Measurements from ENCODE around the gene SIGLEC7. TPM values are rescaled to one million over a fixed set of nuclear protein-coding genes. Genes with fewer than 3 reads are reported as not detected.

Gene SIGLEC7
- total and polyA plus RNA-seq, 4 donors, result 2.1 to 29.3 (median 9.8) TPM

GRCh38 chr19:51128227-51128626 is 13.9 kb upstream of the SIGLEC7 start:
- H3K9ac ChIP-seq (ENCODE audit: insufficient read depth in 1 of 2, low read length in 2 of 2), result no peak overlapping the region

GRCh38 chr19:51129716-51130115 is 12.4 kb upstream of the SIGLEC7 start:
- Histone ChIP-seq H3K36me3 (ENCODE audit: control insufficient read depth in 4 of 4, insufficient read depth in 4 of 4, low read length in 4 of 4) (no peaks in the 10 kb centered on the region), H3K4me1 (ENCODE audit: control insufficient read depth in 5 of 5, insufficient read depth in 5 of 5, low read length in 5 of 5) (peaks cover 0 to 28% (median 17%) of the 10 kb centered on the region in 5 donors), H3K27ac (ENCODE audit: low read depth in 1 of 2, low read length in 1 of 2) (no peak overlapping the region), H3K9ac (ENCODE audit: insufficient read depth in 1 of 2, low read length in 2 of 2) (no peak overlapping the region), H3K9me3 (ENCODE audit: control insufficient read depth in 4 of 4, insufficient read depth in 3 of 4, low read length in 3 of 4) (no peaks in the 10 kb centered on the region), H3K4me3 (no peak overlapping the region), H3K27me3 (ENCODE audit: control insufficient read depth in 3 of 3, insufficient read depth in 3 of 3, low read length in 2 of 3) (no peaks in the 10 kb centered on the region)
- TF ChIP-seq, protein P1, sequence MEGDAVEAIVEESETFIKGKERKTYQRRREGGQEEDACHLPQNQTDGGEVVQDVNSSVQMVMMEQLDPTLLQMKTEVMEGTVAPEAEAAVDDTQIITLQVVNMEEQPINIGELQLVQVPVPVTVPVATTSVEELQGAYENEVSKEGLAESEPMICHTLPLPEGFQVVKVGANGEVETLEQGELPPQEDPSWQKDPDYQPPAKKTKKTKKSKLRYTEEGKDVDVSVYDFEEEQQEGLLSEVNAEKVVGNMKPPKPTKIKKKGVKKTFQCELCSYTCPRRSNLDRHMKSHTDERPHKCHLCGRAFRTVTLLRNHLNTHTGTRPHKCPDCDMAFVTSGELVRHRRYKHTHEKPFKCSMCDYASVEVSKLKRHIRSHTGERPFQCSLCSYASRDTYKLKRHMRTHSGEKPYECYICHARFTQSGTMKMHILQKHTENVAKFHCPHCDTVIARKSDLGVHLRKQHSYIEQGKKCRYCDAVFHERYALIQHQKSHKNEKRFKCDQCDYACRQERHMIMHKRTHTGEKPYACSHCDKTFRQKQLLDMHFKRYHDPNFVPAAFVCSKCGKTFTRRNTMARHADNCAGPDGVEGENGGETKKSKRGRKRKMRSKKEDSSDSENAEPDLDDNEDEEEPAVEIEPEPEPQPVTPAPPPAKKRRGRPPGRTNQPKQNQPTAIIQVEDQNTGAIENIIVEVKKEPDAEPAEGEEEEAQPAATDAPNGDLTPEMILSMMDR (IDR thresholded peaks at IDR 0.05; ENCODE audit: control extremely low read depth, extremely low read depth), result no peak
- ATAC-seq (ENCODE audit: insufficient read depth, low FRiP score) (no peak), DNase-seq (no peak)
- 91 to 95% methylated on average over 8 of the region's 8 CpGs for WGBS, 2 donors

More at GRCh38 chr19:51128227-51128626, 13.9 kb upstream of the SIGLEC7 start:
- DNase-seq, result no peak
- no peak overlapping the region for H3K4me3 ChIP-seq
- no peaks in the 10 kb centered on the region for H3K9me3 ChIP-seq (ENCODE audit: control insufficient read depth in 4 of 4, insufficient read depth in 3 of 4, low read length in 3 of 4)
- TF ChIP-seq, protein P1 (IDR thresholded peaks at IDR 0.05; ENCODE audit: control extremely low read depth, extremely low read depth), result no peak
- H3K36me3 ChIP-seq (ENCODE audit: control insufficient read depth in 4 of 4, insufficient read depth in 4 of 4, low read length in 4 of 4), result no peaks in the 10 kb centered on the region
- H3K27ac ChIP-seq (ENCODE audit: low read depth in 1 of 2, low read length in 1 of 2), result peak overlapping the region in 1 of 2 donors; percentile 22
- no peak for ATAC-seq (ENCODE audit: insufficient read depth, low FRiP score)
- WGBS, 2 donors, result 87 to 90% methylated on average over 7 of the region's 7 CpGs
- H3K4me1 ChIP-seq (ENCODE audit: control insufficient read depth in 5 of 5, insufficient read depth in 5 of 5, low read length in 5 of 5), result peaks cover 0 to 28% (median 17%) of the 10 kb centered on the region in 5 donors
- H3K27me3 ChIP-seq (ENCODE audit: control insufficient read depth in 3 of 3, insufficient read depth in 3 of 3, low read length in 2 of 3), result no peaks in the 10 kb centered on the region

DNA sequence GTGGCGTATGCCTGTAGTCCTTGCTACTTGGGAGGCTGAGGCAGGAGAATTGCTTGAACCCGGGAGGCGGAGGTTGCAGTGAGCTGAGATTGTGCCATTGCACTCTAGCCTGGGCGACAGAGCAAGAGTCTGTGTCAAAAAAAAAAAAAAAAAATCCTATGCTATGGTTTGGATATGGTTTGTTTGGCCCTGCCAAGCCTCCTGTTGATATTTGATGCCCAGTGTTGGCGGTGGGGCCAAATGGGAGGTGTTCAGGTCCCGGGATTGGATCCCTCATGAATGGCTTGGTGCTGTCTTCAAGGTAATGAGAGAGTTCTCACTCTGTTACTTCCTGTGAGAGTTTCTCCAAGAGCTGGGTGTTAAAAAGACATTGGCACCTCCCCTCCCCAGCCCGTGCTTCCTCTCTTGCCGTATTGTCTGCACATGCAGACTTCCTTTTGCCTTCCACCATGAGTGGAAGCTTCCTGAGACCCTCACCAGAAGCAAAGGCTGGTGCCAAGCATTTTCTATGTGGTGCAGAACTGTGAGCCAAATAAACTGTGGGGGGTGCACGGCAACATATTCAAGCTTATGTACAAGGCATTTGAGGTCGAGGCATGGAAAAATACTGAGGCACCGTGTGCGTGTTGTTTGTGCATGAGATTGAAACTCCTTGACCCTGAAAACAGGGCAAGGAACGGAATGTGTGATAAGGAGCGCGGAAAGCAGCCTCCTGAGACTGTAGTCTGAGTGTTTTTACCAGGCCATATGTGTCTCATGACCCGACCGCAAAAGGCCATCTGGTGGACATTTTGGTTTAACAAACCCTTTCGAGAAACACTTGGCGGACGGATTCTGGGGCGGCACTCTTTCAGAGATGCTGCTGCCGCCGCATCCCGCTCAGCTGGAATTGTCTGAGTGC is 10.1 kb upstream of the SIGLEC7 start:
- H3K9me3 ChIP-seq (ENCODE audit: control insufficient read depth in 4 of 4, insufficient read depth in 3 of 4, low read length in 3 of 4), result no peaks in the 10 kb centered on the region
- peak; percentile 65 to 77 (median 69) for DNase-seq
- H3K4me3 ChIP-seq, result no peak overlapping the region
- H3K27ac ChIP-seq (ENCODE audit: low read depth in 1 of 2, low read length in 1 of 2), result peak overlapping the region in 1 of 2 donors; percentile 85
- H3K9ac ChIP-seq (ENCODE audit: insufficient read depth in 1 of 2, low read length in 2 of 2), result no peak overlapping the region
- H3K4me1 ChIP-seq (ENCODE audit: control insufficient read depth in 5 of 5, insufficient read depth in 5 of 5, low read length in 5 of 5), result peaks cover 0 to 25% (median 17%) of the 10 kb centered on the region in 5 donors
- no peaks in the 10 kb centered on the region for H3K27me3 ChIP-seq (ENCODE audit: control insufficient read depth in 3 of 3, insufficient read depth in 3 of 3, low read length in 2 of 3)
- TF ChIP-seq, protein P1 (IDR thresholded peaks at IDR 0.05; ENCODE audit: control extremely low read depth, extremely low read depth), result no peak
- ATAC-seq (ENCODE audit: insufficient read depth, low FRiP score), result no peak
- WGBS, 2 donors, result 30 to 46% methylated on average over 24 of the region's 24 CpGs
- no peaks in the 10 kb centered on the region for H3K36me3 ChIP-seq (ENCODE audit: control insufficient read depth in 4 of 4, insufficient read depth in 4 of 4, low read length in 4 of 4)

Measured in lung (tissue), 12 donors.